ENCODE measurements around the gene LRRC49.

The LRRC49 gene

DNA sequence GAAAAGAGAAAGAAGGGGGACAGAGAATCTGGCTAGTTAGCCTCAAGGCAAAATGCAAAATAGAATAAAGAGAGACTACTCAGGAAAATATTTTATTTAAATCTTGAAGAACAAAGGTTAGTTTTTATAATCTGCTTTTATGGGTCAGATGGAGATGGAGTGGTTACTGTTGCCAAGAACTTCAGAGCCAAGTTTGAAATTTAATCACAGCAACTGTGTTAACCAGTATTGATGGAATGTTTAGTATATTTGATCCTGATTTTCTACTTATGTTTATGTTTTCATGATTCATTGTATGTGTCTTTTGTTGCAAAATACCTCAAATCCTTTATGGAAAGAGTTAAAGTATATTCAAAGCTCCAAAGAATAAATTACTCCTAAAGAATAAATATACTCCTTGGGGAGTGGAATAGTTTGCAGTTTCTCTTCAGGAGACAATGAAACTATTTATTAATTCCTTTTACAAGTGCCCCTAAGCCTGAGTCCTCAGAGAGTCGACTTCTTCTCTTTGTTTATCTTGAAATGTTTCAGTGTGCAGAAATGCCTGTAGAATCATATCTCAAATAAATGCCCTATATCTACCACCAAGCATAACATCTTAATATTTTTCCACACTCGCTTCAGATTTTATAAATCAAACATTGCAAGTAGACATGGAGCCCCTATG lies 161.8 kb downstream of the LRRC49 start:
- DNase-seq, result no peak

DNA sequence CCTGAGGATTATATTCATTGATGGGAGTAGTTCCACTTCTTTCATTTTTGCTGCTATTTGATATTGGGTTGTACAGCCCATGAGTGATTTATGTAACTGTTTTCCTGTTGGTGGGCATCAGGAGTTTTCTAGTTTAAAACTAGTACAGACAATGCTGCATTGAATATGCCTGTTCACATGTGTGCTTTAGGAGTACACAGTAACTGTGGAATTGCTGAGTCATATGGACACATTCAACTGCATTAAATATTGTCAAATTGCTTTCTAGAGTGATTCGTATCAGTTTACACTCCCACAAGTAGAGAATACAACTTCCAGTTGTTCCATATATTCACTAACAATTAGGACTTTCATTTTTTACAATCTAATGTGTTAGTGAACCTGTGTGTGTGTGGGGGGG lies 162.8 kb downstream of the LRRC49 start:
- DNase-seq, result no peak

DNA sequence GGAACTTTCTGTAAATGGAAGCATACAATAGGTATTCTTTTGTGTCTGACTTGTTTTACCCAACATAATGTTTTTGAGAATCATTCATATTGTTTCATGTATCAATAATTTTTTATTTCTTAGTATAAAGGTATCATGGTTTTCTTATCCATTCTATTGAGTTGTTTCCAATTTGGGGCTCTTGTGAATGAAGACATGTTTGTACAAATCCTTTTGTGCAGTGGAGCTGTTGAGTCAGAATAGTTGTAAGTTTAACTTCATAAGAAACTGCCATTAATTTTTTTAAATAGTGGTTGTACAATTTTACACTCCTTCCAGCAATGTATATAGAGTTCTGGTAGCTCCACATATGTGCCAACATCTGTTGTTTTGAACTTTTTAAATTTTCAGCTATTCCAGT lies 163.5 kb downstream of the LRRC49 start:
- DNase-seq, result no peak

DNA sequence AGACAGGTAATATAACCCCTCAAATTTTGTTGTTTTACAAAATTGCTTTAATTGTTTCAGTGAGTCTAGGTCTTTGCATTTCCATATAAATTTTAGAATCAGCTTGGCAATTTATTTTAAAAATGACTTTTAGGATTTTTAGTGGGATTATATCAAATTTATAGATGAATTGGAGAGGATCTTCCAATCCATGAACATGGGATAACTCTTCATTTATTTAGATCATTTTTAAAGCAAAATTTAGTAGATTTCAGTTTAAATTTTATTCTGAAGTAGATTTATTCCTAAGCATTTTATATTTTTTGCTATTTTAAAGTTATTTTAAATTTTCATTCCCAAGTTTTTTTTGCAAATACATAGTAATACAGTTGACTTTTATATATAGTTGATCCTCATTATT lies 164.5 kb downstream of the LRRC49 start:
- DNase-seq, result no peak

DNA sequence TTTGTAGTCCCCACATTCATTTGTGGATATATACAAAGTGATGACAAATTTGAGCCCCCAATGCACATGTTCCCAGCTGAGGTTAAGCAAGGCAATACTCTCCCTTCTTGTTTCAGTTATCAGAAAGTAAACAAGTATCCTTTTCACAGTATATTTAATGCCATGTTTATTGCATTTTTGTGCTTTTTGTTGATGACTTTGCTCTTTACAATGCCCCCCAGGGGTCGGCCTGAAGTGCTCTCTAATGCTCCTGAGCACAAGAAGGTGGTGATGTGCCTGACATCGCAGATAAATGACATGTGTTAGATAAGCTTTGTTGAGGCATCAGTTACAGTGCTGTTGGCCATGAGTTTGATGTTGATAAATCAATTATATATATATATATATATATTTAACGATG lies 165.0 kb downstream of the LRRC49 start:
- DNase-seq, result no peak

DNA sequence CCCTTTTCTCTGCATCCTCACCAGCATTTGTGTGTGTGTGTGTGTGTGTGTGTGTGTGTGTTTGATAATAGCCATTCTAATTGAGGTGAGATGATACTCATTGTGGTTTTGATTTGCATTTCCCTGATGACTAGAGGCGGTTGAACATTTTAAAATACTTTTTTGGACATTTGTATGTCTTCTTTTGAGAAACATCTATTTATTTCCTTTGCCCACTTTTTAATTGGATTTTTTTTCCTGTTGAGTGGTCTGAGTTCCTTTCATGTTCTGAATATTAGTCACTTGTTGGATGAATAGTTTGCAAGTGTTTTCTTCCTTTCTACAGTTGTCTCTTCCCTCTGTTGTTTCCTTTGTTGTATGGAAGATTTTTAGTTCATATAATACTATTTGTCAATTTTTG lies 168.4 kb downstream of the LRRC49 start:
- DNase-seq, result no peak

DNA sequence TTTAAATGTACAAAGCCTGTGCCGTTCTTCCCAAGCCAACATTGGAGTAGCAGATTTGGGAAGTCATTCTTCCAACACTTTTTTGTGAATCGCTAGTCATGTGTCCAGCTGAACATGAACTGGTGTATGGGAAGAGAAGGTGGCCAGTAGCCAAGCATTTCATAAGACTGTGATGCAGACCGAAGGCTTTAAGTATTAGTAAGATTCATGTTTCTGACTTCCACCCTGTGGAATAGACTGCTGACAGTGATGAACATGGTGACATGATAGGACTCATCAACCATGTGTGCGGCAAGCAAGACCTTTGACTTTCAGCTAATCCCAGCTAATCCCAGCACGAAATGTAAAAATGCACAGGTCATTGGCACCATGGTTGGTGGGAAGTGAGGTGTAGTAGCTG lies 174.4 kb downstream of the LRRC49 start:
- no peak for DNase-seq

DNA sequence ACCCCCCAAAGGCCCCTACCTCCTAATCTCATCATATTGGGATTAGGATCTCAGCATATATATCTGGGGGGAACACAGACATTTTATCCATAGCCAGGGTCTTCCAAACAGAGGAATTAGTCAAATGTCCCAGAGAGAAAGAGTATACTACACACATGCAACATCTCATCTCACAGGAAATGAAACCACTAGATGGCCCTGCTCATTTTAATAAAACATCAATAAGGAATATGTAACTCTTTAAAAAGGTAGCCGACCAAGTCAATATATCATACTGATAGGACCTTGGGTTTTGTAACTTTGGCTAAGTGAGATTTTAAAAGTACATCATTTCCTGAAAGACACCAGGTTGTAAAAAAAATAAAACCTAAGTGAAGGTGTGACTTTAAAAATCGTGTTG lies 177.1 kb downstream of the LRRC49 start:
- no peak for DNase-seq

DNA sequence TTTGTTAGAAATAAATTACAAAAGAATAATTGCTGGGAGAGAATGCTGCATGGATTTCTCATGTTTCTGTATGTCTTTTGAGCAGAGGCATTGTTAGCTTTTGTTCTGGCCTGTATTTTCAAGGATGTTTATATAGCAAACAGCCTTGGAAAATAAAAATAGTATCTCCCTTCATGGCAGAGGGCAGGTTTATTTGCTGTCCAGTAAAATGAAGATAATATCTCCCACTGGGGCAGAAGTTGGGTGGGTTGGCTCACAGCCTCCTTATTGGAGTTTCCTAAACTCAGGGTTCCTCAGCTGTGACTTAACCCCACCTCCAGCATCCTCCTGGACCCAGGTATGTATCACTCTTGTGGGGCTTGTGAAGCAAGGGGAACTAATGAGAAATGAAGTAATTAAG lies 178.9 kb downstream of the LRRC49 start:
- DNase-seq, result no peak

DNA sequence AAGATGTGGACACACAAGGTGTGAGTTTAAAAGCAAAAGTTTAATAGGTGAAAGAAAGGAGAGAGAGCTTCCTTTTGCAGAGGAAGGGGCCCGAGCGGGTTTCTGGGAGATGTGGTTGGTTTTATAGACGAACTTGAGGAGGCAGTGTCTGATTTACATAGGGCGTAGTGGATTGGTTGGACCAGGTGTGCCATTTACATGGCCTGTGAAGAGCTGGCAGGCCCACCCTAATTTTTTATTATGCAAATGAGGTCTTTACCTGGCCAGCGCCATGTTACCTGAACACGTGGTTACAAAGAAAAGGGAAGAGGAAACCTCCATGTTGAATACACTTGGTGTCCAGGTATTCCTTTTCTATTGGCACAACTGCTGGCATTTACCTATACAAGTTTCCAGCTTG lies 179.8 kb downstream of the LRRC49 start:
- DNase-seq, result no peak

DNA sequence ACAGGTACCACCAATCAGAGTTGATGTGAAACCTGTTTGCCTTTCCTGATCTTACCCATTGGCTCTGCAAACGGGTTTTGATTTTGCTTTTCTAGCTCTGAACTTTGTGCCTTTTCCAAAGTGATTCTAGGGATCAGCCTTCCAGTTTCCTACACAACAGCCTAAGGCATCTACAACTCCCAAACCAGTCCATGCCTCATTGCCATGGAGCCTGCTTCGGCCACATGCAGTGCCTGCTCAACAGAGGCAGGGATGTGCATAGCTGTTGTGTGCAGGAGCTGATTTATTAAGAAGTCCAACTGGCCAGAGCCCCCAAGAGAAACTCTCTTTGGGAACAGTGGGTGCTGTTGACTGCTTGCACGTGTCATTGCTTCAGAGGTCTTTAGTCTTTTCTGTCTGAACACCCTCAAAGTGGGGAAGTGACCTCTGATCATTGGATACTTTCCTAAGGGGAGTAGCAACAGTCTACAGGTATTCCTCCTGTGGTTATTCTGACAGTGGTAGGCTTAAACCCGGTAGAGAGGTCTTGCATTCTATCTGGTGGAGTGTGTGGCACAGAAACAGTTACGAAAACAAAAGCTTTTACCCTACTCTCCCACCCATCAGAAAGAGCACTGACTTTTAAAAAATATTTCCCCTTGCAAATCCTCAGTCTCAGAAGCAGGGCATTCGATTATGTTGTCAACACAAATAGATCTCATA lies 186.0 kb downstream of the LRRC49 start:
- DNase-seq, result no peak

DNA sequence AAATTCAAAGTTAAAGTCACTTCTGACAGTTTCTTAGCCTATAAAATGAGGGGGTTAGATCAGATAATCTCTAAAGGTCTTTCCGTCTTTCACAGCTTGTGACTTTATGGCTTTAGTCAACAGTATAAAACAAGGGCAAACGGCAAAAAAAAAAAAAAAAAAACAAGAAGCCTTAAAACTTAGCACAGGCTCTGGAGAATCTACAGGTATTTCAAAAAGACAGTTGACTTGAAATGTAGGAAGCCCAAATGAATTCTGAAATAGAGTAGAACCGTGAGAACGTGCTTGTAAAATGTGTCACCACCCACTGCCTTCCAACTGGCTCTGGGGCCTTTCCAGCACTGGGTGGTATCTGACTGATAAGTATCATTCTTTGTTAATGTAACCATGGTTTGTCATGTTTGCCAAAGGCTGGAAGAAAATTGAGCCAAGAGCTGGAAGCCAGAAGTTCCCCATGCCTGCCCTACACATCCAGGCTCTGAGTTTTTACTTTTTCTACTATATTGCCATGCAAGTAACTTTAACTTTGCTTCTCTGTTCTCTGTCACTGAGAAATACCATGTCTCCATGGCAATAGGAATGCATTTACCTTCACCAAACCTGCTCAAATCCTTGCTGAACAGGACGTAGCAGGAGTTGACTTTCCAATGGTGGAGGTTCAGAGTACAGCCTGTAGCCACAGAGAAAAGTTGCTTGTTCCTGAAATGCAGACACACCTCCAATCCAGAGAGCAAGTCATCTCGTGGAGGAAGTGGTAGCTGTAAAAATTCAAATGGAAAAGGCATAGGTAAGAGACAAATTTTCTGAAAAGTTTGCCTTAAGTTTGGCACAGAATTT lies 186.8 kb downstream of the LRRC49 start:
- no peak for DNase-seq

DNA sequence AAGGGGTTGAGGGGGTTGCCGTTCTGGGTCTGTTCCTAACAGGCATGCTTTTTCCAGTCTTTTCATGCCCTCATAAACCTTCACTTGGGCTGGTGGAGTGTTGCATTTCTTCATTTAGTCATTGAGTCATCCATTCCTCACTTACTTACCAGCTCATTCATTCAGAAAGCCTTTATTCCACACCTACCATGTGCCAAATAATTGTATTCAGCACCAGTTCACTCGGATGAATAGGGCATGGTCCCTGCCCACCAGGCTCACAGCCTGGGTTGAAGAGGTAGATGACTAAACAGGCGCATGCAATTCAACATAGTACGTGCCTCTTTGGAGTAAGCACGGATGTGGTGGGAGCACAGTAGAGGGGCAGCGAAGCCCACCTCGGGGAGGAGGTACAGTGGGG lies 187.5 kb downstream of the LRRC49 start:
- no peak for DNase-seq

DNA sequence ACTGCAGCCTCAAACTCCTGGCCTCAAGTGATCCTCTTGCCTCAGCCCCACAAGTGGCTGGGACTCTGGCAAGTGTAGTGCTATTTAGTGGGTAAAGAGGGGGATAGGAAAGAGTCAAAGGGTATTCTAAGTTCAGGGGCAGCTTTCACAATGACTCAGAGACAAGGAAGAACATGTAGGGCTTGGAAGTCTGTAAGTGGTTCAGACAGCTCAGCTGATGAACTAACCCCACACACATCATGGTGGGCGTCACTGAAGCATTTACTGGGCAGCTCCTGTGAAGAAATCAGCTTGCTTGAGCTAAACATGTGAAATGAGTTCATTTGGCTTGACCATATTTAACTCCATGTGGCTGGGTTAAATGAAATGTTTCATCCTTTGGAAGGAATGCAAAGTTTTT lies 188.1 kb downstream of the LRRC49 start:
- no peak for DNase-seq

DNA sequence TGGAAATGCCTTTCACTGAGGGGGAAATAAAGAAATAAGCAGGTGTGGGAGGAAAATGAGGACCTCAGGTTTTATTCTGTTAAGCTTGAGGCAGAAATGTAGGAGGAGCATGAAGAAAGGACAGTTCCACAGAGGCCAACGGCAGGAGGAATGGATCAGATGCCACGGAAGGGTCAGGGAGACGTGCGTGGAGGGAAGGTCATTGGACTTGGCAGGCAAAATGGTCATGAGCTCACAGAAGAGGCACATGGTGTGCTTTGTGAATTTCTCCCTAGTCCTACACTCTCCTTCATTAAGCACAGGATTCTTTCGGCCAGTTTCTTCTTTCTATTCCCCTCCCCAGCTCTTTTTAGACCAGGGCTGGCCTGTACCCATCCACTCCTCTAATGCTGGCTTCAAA lies 190.2 kb downstream of the LRRC49 start:
- no peak for DNase-seq

DNA sequence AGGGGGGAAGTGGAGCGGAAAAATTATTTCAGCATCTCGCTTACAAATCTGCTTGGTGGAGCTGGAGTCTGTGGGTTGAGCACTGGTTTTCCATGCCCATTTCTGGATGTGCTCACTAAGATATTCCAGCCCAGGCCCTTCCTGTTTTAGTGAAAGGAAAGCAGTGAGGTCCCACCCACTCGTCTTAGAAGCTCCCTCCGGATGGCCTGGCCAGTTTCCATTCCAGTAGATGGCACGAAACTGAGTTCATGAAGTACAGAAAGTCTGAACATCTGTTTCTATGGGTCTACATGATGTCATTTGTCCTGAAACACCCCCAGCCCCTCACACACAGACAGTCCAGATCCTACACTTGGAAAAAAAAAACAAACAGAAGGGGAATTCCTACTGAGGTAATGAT lies 190.7 kb downstream of the LRRC49 start:
- no peak for DNase-seq

DNA sequence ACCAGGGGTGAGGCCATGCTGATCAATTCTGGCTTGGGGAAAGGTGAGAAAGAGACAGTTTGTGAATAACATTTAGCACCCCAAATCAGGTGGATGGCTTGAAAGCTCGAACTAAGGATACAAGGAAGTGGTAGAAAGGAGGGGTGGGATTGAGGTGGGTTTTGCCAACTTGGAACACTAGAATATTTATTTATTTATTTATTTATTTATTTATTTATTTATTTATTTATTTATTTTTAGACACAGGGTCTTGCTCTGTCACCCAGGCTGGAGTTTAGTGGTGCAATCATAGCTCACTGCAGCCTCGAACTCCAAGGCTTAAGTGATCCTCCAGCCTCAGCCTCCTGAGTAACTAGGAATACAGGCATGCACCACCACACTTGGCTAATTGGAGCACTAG lies 191.6 kb downstream of the LRRC49 start:
- DNase-seq, result no peak

DNA sequence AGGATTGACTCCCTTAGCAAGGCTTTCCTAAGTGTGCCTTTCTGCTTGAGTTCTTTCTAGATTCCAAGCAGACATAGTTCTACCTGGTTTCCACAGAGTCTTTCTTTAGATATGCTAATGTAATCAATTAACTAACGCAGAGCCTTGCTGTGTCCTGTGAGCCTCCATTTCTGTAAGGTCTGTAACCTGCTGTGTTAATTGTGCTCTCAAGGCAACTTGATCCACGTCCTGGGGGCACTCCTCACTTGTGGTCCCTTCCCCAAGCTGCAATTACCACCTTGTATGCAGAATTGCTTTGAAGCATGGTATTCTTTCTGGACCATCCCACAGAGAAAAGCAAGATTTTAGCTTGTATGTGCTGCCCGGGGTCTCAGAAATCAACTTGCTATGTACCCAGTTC lies 193.2 kb downstream of the LRRC49 start:
- no peak for DNase-seq

DNA sequence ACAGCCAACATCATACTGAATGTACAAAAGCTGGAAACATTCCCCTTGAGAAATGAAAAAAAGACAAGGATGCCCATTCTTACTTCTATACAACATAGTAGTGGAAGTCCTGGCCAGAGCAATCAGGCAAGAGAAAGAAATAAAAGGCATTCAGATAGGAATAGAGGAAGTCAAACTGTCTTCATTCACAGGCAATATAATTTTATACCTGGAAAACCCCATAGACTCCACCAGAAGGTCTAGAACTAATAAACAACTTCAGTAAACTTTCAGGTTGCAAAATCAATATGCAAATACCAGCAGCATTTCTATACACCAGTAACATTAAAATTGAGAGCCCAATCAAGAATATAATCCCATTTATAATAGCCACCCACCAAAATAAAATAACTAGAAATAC lies 195.5 kb downstream of the LRRC49 start:
- DNase-seq, result no peak

DNA sequence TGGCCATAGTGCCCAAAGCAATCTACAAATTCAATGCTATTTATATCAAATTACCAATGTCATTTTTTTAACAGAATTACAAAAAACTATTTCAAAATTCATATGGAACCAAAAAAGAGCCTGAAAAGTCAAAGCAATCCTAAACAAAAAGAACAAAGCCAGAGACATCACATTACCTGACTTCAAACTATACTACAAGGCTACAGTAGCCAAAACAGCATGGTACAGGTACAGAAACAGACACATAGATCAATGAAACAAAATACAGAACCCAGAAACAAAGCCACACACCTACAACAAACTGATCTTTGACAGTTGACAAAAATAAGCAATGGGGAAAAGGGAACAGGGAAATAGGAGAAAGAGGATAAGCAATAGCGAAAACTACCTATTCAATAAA lies 196.1 kb downstream of the LRRC49 start:
- no peak for DNase-seq

DNA sequence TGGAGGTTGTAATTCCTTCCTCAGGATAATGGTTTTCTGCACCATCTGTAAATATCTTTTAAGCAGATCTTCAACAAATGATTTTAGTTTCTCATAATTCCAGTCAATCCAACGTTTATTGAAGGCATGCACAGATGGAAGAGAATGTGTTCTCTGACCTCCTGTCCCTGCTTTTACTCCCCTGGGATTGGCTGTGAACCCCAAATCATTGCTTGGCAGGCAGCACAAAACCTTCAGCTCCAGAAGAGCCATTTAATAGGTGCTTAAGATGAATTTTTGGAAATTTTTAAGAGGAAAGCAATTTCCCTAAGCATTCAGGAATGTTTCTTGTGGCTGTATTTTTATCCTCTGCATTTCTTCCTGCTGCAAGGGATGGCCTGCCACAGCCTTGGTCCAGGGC lies 197.2 kb downstream of the LRRC49 start:
- DNase-seq, result no peak

DNA sequence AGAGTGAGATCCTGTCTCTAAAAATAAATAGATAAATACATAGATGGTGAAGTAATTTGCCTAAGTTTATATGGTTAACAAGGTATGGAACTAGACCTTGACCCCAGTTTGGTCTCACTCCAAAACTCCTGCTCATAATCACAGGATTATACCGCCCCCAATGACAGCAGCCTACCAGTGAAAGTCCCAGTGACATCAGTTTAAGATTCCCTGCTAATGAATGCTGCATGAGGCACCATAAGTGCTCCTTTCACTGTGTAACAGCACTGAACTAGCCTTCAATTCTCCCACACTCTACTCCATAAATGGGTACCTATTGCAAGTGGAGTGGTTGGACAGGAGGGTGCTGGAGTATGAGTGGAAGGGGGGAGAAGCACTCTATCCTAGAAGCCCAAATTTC lies 199.0 kb downstream of the LRRC49 start:
- DNase-seq, result no peak

DNA sequence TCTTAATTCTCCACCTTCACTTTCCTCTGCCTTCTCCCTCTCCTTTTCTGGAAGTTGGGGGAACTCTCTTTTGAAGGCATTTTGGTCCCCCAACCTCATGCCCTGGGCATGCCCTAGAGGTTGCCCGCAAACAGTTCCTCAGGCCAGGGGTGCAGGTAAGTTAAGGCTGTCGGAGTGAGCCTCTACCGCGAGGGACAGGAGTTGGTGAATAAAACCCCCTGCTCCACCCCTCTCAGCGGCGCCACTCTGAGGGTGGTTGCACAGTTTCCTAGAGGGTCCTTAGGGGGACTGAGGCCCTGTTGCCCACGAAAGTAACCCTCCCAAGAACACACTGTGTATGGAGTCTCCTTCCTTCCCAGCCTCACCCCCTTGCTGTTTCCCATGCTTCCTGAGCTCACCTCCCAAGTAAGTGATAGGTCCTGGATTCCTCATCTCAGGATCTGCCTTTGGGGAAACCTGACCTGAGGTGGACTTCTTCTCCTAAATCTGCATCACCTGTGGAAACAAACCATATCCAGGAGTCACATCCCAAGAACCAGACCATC lies 199.5 kb downstream of the LRRC49 start:
- no peak for DNase-seq

Data from bone marrow (tissue), 2 donors.